Gastroesophageal sphincter (tissue), 4 donors: Measurements from ENCODE around the gene PPP1R16B. TPM values are rescaled to one million over a fixed set of nuclear protein-coding genes. Genes with fewer than 3 reads are reported as not detected.

ENCODE experiments used
- ATAC-seq: fragments of 150-250 bp; one replicate; pipeline ENCODE4 v1.9.1; 2016; ENCODE audit warnings: mild to moderate bottlenecking, moderate library complexity
- H3K27ac ChIP-seq, 4 donors: fragments of 200-600 bp; sonication (generic) in 3 of 4; 1 replicate in 3 of 4; 2 replicates in 1 of 4; pipeline ENCODE4 v1.5.1; 2016 to 2019
- H3K27me3 ChIP-seq: fragments of 200-600 bp; sonication (generic); one replicate; pipeline ENCODE4 v1.5.1; 2019
- H3K36me3 ChIP-seq, 2 donors: fragments of 200-600 bp; sonication (generic); one replicate each; pipeline ENCODE4 v1.5.1; 2019; ENCODE audit warnings: control low read depth in 1 of 2
- H3K4me1 ChIP-seq, 3 donors: fragments of 200-600 bp; sonication (generic); 1 replicate in 2 of 3; 2 replicates in 1 of 3; pipeline ENCODE4 v1.5.1; 2016 to 2019; ENCODE audit warnings: control low read depth in 2 of 3
- H3K4me3 ChIP-seq, 2 donors: fragments of 200-600 bp; sonication (generic); one replicate each; pipeline ENCODE4 v1.5.1; 2019; ENCODE audit warnings: mild to moderate bottlenecking in 1 of 2, moderate library complexity in 1 of 2
- H3K9me3 ChIP-seq, 3 donors: fragments of 200-600 bp; sonication (generic); one replicate each; pipeline ENCODE4 v1.5.1; 2017 to 2019; ENCODE audit warnings: control low read depth in 2 of 3
- CTCF ChIP-seq, 4 experiments: fragments of 200-600 bp in 2 of 4; fragments of 450-650 bp in 2 of 4; sonication (generic) in 1 of 4; IDR thresholded peaks; one replicate each; pipeline ENCODE4 v1.5.1; 2017 to 2019; ENCODE audit warnings: antibody characterized with exemption in 4 of 4, mild to moderate bottlenecking in 2 of 4, moderate library complexity in 2 of 4
- EP300 ChIP-seq: sonication (generic); formaldehyde crosslinking; IDR thresholded peaks from one replicate; pipeline ENCODE4 v1.6.1; 2017; ENCODE audit warnings: antibody characterized with exemption, mild to moderate bottlenecking
- POLR2A ChIP-seq, 2 donors: fragments of 450-650 bp; IDR thresholded peaks; one replicate each; pipeline ENCODE4 v1.6.1; 2017; ENCODE audit warnings: antibody characterized with exemption in 2 of 2, mild to moderate bottlenecking in 2 of 2, moderate library complexity in 1 of 2
- POLR2AphosphoS5 ChIP-seq: sonication (generic); formaldehyde crosslinking; IDR thresholded peaks from one replicate; pipeline ENCODE4 v1.6.1; 2017; ENCODE audit warnings: antibody characterized with exemption
- WGBS, 2 donors: methylation state at CpG; one replicate each; pipeline ENCODE4 v1.1.5; 2018; ENCODE audit warnings: low coverage in 1 of 2; 5-methylcytosine and 5-hydroxymethylcytosine counted together
- total RNA-seq, 4 donors: library from RNA; depleted of rRNA; stranded (reverse); fragments of >200 nt; gene quantifications; one replicate each; pipeline ENCODE4 v1.1.0, GENCODE V29; 2016

Gene PPP1R16B
- total RNA-seq, 4 donors from 2014 or later, result 4.1 to 10.0 (median 5.5) TPM

GRCh38 chr20:38866265-38867061 is 61.0 kb downstream of the PPP1R16B start:
- peaks cover 20% of the 10 kb centered on the region for H3K27me3 ChIP-seq
- peaks cover 0 to 11% (median 0%) of the 10 kb centered on the region in 3 donors for H3K9me3 ChIP-seq
- 41 to 52% methylated on average over 6 to 7 of the region's 12 CpGs for WGBS, 2 donors
- no peaks in the 10 kb centered on the region for H3K36me3 ChIP-seq
- H3K27ac ChIP-seq, result no peak overlapping the region
- no peak for ATAC-seq
- H3K4me3 ChIP-seq, result no peak overlapping the region
- H3K4me1 ChIP-seq, result no peaks in the 10 kb centered on the region
- no peak for TF ChIP-seq POLR2A (IDR thresholded peaks at IDR 0.05)

- ATAC-seq, result no peak
- H3K4me1 ChIP-seq, result no peaks in the 10 kb centered on the region
- H3K9me3 ChIP-seq, result peaks cover 0 to 11% (median 0%) of the 10 kb centered on the region in 3 donors
- peaks cover 24% of the 10 kb centered on the region for H3K27me3 ChIP-seq
- no peak overlapping the region for H3K4me3 ChIP-seq
- 50 to 61% methylated on average over 1 to 3 of the region's 4 CpGs for WGBS, 2 donors
- no peak overlapping the region for H3K27ac ChIP-seq
- H3K36me3 ChIP-seq, result no peaks in the 10 kb centered on the region
- no peak for TF ChIP-seq POLR2A (IDR thresholded peaks at IDR 0.05)
- no peak for TF ChIP-seq POLR2AphosphoS5
- no peak for TF ChIP-seq EP300
- TF ChIP-seq CTCF (IDR thresholded peaks at IDR 0.05), result no peak
Observed at GRCh38 chr20:38867062-38867359, 61.5 kb downstream of the PPP1R16B start.

GRCh38 chr20:38870733-38871559 is 65.4 kb downstream of the PPP1R16B start:
- WGBS, 2 donors, result 29 to 32% methylated on average over 3 to 4 of the region's 12 CpGs
- H3K27me3 ChIP-seq, result peaks cover 62% of the 10 kb centered on the region
- no peaks in the 10 kb centered on the region for H3K36me3 ChIP-seq
- no peak overlapping the region for H3K4me3 ChIP-seq
- ATAC-seq, result no peak
- TF ChIP-seq POLR2A (IDR thresholded peaks at IDR 0.05) (no peak), POLR2AphosphoS5 (no peak), EP300 (no peak), CTCF (IDR thresholded peaks at IDR 0.05) (no peak)
- H3K9me3 ChIP-seq, result peaks cover 0 to 11% (median 0%) of the 10 kb centered on the region in 3 donors
- no peak overlapping the region for H3K27ac ChIP-seq
- H3K4me1 ChIP-seq, result no peaks in the 10 kb centered on the region

- no peak for TF ChIP-seq CTCF (IDR thresholded peaks at IDR 0.05)
- no peak for TF ChIP-seq EP300
- TF ChIP-seq POLR2A (IDR thresholded peaks at IDR 0.05), result no peak
- no peak for TF ChIP-seq POLR2AphosphoS5
- H3K36me3 ChIP-seq, result no peaks in the 10 kb centered on the region
- 36 to 71% methylated on average over 1 to 3 of the region's 3 CpGs for WGBS, 2 donors
- peaks cover 0 to 11% (median 0%) of the 10 kb centered on the region in 3 donors for H3K9me3 ChIP-seq
- ATAC-seq, result no peak
- no peak overlapping the region for H3K4me3 ChIP-seq
- peaks cover 62% of the 10 kb centered on the region for H3K27me3 ChIP-seq
- H3K4me1 ChIP-seq, result no peaks in the 10 kb centered on the region
- no peak overlapping the region for H3K27ac ChIP-seq
Observed at GRCh38 chr20:38871560-38871953, 66.1 kb downstream of the PPP1R16B start.

GRCh38 chr20:38872036-38872435 is 66.5 kb downstream of the PPP1R16B start:
- H3K9me3 ChIP-seq, result peaks cover 0 to 11% (median 0%) of the 10 kb centered on the region in 3 donors
- no peak for ATAC-seq
- no peaks in the 10 kb centered on the region for H3K4me1 ChIP-seq
- H3K4me3 ChIP-seq, result no peak overlapping the region
- H3K27me3 ChIP-seq, result peaks cover 62% of the 10 kb centered on the region
- 64 to 84% methylated on average over 6 to 7 of the region's 7 CpGs for WGBS, 2 donors
- no peaks in the 10 kb centered on the region for H3K36me3 ChIP-seq
- TF ChIP-seq POLR2AphosphoS5, result no peak
- TF ChIP-seq CTCF (IDR thresholded peaks at IDR 0.05), result no peak
- TF ChIP-seq POLR2A (IDR thresholded peaks at IDR 0.05), result no peak
- TF ChIP-seq EP300, result no peak
- no peak overlapping the region for H3K27ac ChIP-seq
